Measurements from ENCODE around the gene MYO1E.

The MYO1E gene

GRCh38 chr15:59260090-59260489 is 112.6 kb downstream of the MYO1E start:
- no peak overlapping the region for H3K27ac ChIP-seq (ENCODE audit: low read depth, low read length)
- TF ChIP-seq CTCF (IDR thresholded peaks at IDR 0.05; ENCODE audit: low read depth, low read length, poor library complexity, severe bottlenecking) (no peak), EZH2phosphoT487 (IDR thresholded peaks at IDR 0.05; ENCODE audit: borderline replicate concordance, low read length) (no peak)
- H4K20me1 ChIP-seq (ENCODE audit: control insufficient read depth, insufficient read depth, low read depth, low read length): no peaks in the 10 kb centered on the region
- H3K4me1 ChIP-seq (ENCODE audit: control insufficient read depth, low read length): peaks cover 38% of the 10 kb centered on the region
- no peaks in the 10 kb centered on the region for H3K36me3 ChIP-seq (ENCODE audit: control insufficient read depth, low read length)
- no peaks in the 10 kb centered on the region for H3K27me3 ChIP-seq (ENCODE audit: control insufficient read depth, low read length)
- H3K9me2 ChIP-seq (replicated peaks; ENCODE audit: control insufficient read depth, low read length): no peaks in the 10 kb centered on the region
- no peak overlapping the region for H3K4me3 ChIP-seq (ENCODE audit: low read length)
- H3K4me2 ChIP-seq (ENCODE audit: low read length): no peak overlapping the region
- H3K9me3 ChIP-seq (ENCODE audit: control insufficient read depth, insufficient read depth, low read length): no peaks in the 10 kb centered on the region
- H3F3A ChIP-seq (ENCODE audit: control insufficient read depth, insufficient read depth): peaks cover 6% of the 10 kb centered on the region
- H3K79me2 ChIP-seq (ENCODE audit: control insufficient read depth, low read length): no peaks in the 10 kb centered on the region

- TF ChIP-seq CTCF (IDR thresholded peaks at IDR 0.05; ENCODE audit: low read depth, low read length, poor library complexity, severe bottlenecking) (no peak), EZH2phosphoT487 (IDR thresholded peaks at IDR 0.05; ENCODE audit: borderline replicate concordance, low read length) (no peak)
- Histone ChIP-seq H3K4me3 (ENCODE audit: low read length) (no peak overlapping the region), H4K20me1 (ENCODE audit: control insufficient read depth, insufficient read depth, low read depth, low read length) (no peaks in the 10 kb centered on the region), H3F3A (ENCODE audit: control insufficient read depth, insufficient read depth) (peaks cover 6% of the 10 kb centered on the region), H3K4me1 (ENCODE audit: control insufficient read depth, low read length) (peaks cover 32% of the 10 kb centered on the region), H3K27ac (ENCODE audit: low read depth, low read length) (no peak overlapping the region), H3K79me2 (ENCODE audit: control insufficient read depth, low read length) (no peaks in the 10 kb centered on the region), H3K9me3 (ENCODE audit: control insufficient read depth, insufficient read depth, low read length) (no peaks in the 10 kb centered on the region), H3K4me2 (ENCODE audit: low read length) (no peak overlapping the region), H3K27me3 (ENCODE audit: control insufficient read depth, low read length) (no peaks in the 10 kb centered on the region), H3K9me2 (replicated peaks; ENCODE audit: control insufficient read depth, low read length) (no peaks in the 10 kb centered on the region), H3K36me3 (ENCODE audit: control insufficient read depth, low read length) (no peaks in the 10 kb centered on the region; the same call in 1 of the 2 replicates)
These were observed 113.3 kb downstream of the MYO1E start for GRCh38 chr15:59259137-59259943.

GRCh38 chr15:59258317-59258716 is 114.4 kb downstream of the MYO1E start:
- no peaks in the 10 kb centered on the region for H3K9me2 ChIP-seq (replicated peaks; ENCODE audit: control insufficient read depth, low read length)
- H3K4me2 ChIP-seq (ENCODE audit: low read length): no peak overlapping the region
- TF ChIP-seq EZH2phosphoT487 (IDR thresholded peaks at IDR 0.05; ENCODE audit: borderline replicate concordance, low read length): no peak
- TF ChIP-seq CTCF (IDR thresholded peaks at IDR 0.05; ENCODE audit: low read depth, low read length, poor library complexity, severe bottlenecking): no peak
- H3K27ac ChIP-seq (ENCODE audit: low read depth, low read length): no peak overlapping the region
- peaks cover 32% of the 10 kb centered on the region for H3K4me1 ChIP-seq (ENCODE audit: control insufficient read depth, low read length)
- H3F3A ChIP-seq (ENCODE audit: control insufficient read depth, insufficient read depth): peaks cover 6% of the 10 kb centered on the region
- H3K36me3 ChIP-seq (ENCODE audit: control insufficient read depth, low read length): no peaks in the 10 kb centered on the region; the same call in 1 of the 2 replicates
- H3K27me3 ChIP-seq (ENCODE audit: control insufficient read depth, low read length): no peaks in the 10 kb centered on the region
- H3K79me2 ChIP-seq (ENCODE audit: control insufficient read depth, low read length): no peaks in the 10 kb centered on the region
- no peak overlapping the region for H3K4me3 ChIP-seq (ENCODE audit: low read length)
- H4K20me1 ChIP-seq (ENCODE audit: control insufficient read depth, insufficient read depth, low read depth, low read length): no peaks in the 10 kb centered on the region
- no peaks in the 10 kb centered on the region for H3K9me3 ChIP-seq (ENCODE audit: control insufficient read depth, insufficient read depth, low read length)
